Hepatocyte (in vitro differentiated cells): ENCODE results near the gene C9orf40. TPM values are rescaled to one million over a fixed set of nuclear protein-coding genes. Genes with fewer than 3 reads are reported as not detected.
A peak's percentile ranks its signal among the peaks of the same experiment; 100 is the strongest.

Source experiments
- DNase-seq: peaks from one replicate; pipeline ENCODE4 v3.0.0-alpha.2; 2016; ENCODE audit warnings: low spot score
- H2AFZ ChIP-seq: fragments of 200-600 bp; sonication (generic); 2 replicates; pipeline ENCODE4 v1.6.0; 2016; ENCODE audit warnings: antibody characterized with exemption, mild to moderate bottlenecking
- H3K27ac ChIP-seq: fragments of 200-600 bp; sonication (generic); 2 replicates; pipeline ENCODE4 v1.5.1; 2016; ENCODE audit warnings: mild to moderate bottlenecking
- H3K27me3 ChIP-seq: fragments of 200-600 bp; sonication (generic); 2 replicates; pipeline ENCODE4 v1.6.1; 2016
- H3K36me3 ChIP-seq: fragments of 200-600 bp; sonication (generic); replicated peaks from 2 replicates; pipeline ENCODE4 v1.5.1; 2016; ENCODE audit warnings: low read depth; ENCODE audit not compliant: insufficient read depth
- H3K4me1 ChIP-seq: fragments of 200-600 bp; sonication (generic); 2 replicates; pipeline ENCODE4 v1.5.1; 2016; ENCODE audit warnings: mild to moderate bottlenecking, moderate library complexity; ENCODE audit not compliant: insufficient read depth
- H3K4me2 ChIP-seq: fragments of 200-600 bp; sonication (generic); 2 replicates; pipeline ENCODE4 v1.6.0; 2016
- H3K4me3 ChIP-seq: fragments of 200-600 bp; sonication (generic); 2 replicates; pipeline ENCODE4 v1.5.1; 2016; ENCODE audit warnings: mild to moderate bottlenecking
- H3K79me2 ChIP-seq: fragments of 200-600 bp; sonication (generic); 2 replicates; pipeline ENCODE4 v1.6.0; 2017; ENCODE audit warnings: mild to moderate bottlenecking
- H3K9me2 ChIP-seq: fragments of 200-600 bp; sonication (generic); replicated peaks from 2 replicates; pipeline ENCODE4 v1.6.0; 2017; ENCODE audit warnings: mild to moderate bottlenecking; ENCODE audit not compliant: insufficient read depth
- H3K9me3 ChIP-seq: fragments of 200-600 bp; sonication (generic); 2 replicates; pipeline ENCODE4 v1.5.1; 2016; ENCODE audit warnings: low read depth, mild to moderate bottlenecking
- H4K20me1 ChIP-seq: fragments of 200-600 bp; sonication (generic); 2 replicates; pipeline ENCODE4 v1.6.0; 2016; ENCODE audit warnings: mild to moderate bottlenecking; ENCODE audit not compliant: insufficient read depth, poor library complexity, severe bottlenecking
- EZH2 ChIP-seq: fragments of 200-600 bp; sonication (generic); IDR thresholded peaks from 2 replicates; pipeline ENCODE4 v1.6.1; 2016; ENCODE audit warnings: antibody characterized with exemption, mild to moderate bottlenecking, borderline replicate concordance
- EZH2phosphoT487 ChIP-seq: fragments of 200-600 bp; sonication (generic); IDR thresholded peaks from one replicate; pipeline ENCODE4 v1.6.1; 2018; ENCODE audit warnings: antibody characterized with exemption, mild to moderate bottlenecking, low read depth, moderate library complexity; ENCODE audit not compliant: unreplicated experiment, severe bottlenecking
- WGBS: methylation state at CpG from one replicate; pipeline ENCODE4 v1.1.6; 2016; ENCODE audit warnings: low lambda C conversion rate; ENCODE audit errors: missing lambda C conversion rate; 5-methylcytosine and 5-hydroxymethylcytosine counted together
- polyA plus RNA-seq: library from polyadenylated mRNA; unstranded; fragments of >200 nt; fragmentation: Nextera tagmentation; extraction: Ambion mirVana; gene quantifications from 2 replicates; pipeline ENCODE4 v1.2.1, GENCODE V29; 2016
- total RNA-seq: library from RNA; depleted of rRNA; stranded (reverse); fragments of >200 nt; gene quantifications from 2 replicates; pipeline ENCODE4 v1.2.3, GENCODE V29; 2014
- TF ChIP-seq, protein P1 (sequence below): fragments of 200-600 bp; sonication (generic); IDR thresholded peaks from 2 replicates; pipeline ENCODE4 v1.5.1; 2016; ENCODE audit warnings: antibody characterized with exemption, mild to moderate bottlenecking; ENCODE audit not compliant: poor library complexity

The C9orf40 gene
- total and polyA plus RNA-seq, 2 experiments from 2014 or later: 13.0 to 17.4 TPM

DNA sequence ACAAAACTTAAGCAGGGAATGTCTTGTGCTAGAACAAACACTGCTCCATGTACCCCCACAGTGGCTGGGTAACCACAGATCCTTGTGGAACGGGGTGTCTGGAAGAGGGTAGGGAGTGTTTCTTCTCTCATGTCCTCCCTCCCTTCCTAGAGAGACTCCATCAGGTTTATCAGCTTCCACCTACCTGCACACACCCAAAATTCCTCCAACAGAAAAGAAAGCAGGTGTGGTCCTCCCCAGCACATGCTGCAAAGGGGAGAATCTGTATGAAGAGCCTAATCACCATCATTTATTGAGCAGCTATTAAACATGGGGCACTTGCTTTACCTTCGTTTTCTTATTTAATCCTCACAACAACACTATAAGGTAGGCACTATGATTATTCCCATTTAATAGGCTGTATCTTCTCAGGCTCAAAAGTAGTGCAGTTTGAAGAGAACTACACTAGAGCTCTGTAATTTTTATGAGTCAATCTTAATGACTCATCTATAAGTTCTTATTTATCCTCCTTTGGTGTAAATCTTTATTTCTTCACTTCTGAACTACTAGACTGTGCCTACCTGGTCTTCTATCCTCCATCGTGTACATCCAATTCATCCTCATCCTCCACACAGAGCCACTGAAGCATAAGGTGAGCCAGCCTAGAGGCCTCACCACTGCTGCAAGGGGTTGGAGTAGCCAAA is 31.6 kb downstream of the C9orf40 start:
- peak overlapping the region; percentile 28 for H3K27ac ChIP-seq
- 75% methylated on average over 3 of the region's 3 CpGs for WGBS

DNA sequence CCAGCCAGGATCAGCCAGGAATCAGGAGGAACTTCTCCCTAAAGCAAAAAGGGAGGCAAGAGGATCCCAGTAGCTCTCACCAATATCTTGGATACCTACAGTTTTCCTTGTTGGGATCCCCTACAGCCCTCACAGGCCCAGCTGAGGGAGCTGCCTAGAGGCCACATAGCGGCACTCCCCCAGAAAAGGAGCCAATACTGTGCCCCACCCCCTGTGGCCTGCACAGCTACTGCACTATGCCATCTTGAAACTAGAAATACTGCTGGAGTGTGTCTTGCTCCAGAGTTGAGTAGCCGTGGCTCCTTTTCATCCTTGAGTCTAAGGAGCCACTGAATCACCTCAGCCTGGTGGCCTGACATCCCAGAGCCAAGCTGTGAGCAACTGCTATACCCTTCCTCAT is 42.7 kb downstream of the C9orf40 start:
- WGBS: 88% methylated on average over 2 of the region's 2 CpGs
- Histone ChIP-seq H3K27me3 (no peaks in the 10 kb centered on the region), H4K20me1 (no peaks in the 10 kb centered on the region), H3K9me3 (no peaks in the 10 kb centered on the region), H3K4me2 (no peak overlapping the region), H3K4me1 (no peaks in the 10 kb centered on the region), H3K79me2 (no peaks in the 10 kb centered on the region), H3K4me3 (no peak overlapping the region), H3K36me3 (no peaks in the 10 kb centered on the region), H2AFZ (no peak overlapping the region), H3K27ac (no peak overlapping the region), H3K9me2 (no peaks in the 10 kb centered on the region)
- no peak for TF ChIP-seq EZH2
- no peak for TF ChIP-seq EZH2phosphoT487
- TF ChIP-seq, protein P1, sequence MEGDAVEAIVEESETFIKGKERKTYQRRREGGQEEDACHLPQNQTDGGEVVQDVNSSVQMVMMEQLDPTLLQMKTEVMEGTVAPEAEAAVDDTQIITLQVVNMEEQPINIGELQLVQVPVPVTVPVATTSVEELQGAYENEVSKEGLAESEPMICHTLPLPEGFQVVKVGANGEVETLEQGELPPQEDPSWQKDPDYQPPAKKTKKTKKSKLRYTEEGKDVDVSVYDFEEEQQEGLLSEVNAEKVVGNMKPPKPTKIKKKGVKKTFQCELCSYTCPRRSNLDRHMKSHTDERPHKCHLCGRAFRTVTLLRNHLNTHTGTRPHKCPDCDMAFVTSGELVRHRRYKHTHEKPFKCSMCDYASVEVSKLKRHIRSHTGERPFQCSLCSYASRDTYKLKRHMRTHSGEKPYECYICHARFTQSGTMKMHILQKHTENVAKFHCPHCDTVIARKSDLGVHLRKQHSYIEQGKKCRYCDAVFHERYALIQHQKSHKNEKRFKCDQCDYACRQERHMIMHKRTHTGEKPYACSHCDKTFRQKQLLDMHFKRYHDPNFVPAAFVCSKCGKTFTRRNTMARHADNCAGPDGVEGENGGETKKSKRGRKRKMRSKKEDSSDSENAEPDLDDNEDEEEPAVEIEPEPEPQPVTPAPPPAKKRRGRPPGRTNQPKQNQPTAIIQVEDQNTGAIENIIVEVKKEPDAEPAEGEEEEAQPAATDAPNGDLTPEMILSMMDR: no peak
- no peak for DNase-seq

More for the DNA sequence above, 31.6 kb downstream of the C9orf40 start:
- H3K79me2 ChIP-seq: no peaks in the 10 kb centered on the region
- no peaks in the 10 kb centered on the region for H3K36me3 ChIP-seq
- no peaks in the 10 kb centered on the region for H3K9me3 ChIP-seq
- TF ChIP-seq EZH2: no peak
- TF ChIP-seq, protein P1: no peak
- no peak for TF ChIP-seq EZH2phosphoT487
- no peak for DNase-seq
- H3K9me2 ChIP-seq: no peaks in the 10 kb centered on the region
- H3K4me1 ChIP-seq: no peaks in the 10 kb centered on the region
- no peak overlapping the region for H3K4me2 ChIP-seq
- no peak overlapping the region for H3K4me3 ChIP-seq
- H3K27me3 ChIP-seq: no peaks in the 10 kb centered on the region
- no peak overlapping the region for H2AFZ ChIP-seq
- no peaks in the 10 kb centered on the region for H4K20me1 ChIP-seq

DNA sequence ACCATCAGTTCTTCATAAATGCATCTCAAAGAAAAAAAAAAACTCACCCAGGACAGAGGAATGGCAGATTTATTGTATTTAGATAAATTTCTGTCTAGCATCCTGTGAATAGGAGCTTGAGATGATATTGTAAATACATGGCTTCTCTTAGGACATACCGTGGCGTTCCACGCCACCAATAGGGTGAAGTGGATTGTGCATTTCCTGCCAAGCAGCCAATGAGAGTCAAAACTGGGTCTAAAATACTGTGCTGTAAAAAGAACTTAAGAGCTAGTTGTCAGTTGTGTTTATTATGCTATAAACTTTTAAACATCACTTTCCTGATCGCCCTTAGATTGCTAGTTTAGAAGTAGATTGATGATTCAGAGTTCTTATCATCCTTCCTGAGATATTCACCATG is 44.0 kb downstream of the C9orf40 start:
- 88% methylated on average over 4 of the region's 4 CpGs for WGBS
- TF ChIP-seq EZH2 (no peak), EZH2phosphoT487 (no peak)
- TF ChIP-seq, protein P1: no peak
- no peak overlapping the region for H2AFZ ChIP-seq
- H3K9me2 ChIP-seq: no peaks in the 10 kb centered on the region
- H3K27ac ChIP-seq: no peak overlapping the region
- H3K4me3 ChIP-seq: no peak overlapping the region
- no peaks in the 10 kb centered on the region for H3K27me3 ChIP-seq
- no peak overlapping the region for H3K4me2 ChIP-seq
- no peaks in the 10 kb centered on the region for H3K9me3 ChIP-seq
- no peaks in the 10 kb centered on the region for H3K36me3 ChIP-seq
- DNase-seq: no peak
- H3K79me2 ChIP-seq: no peaks in the 10 kb centered on the region
- no peaks in the 10 kb centered on the region for H3K4me1 ChIP-seq
- no peaks in the 10 kb centered on the region for H4K20me1 ChIP-seq
